ENCODE data around the gene OR2D3.
"Not testable (repeated sequence)": the region's sequence is repeated elsewhere in the genome, so short reads cannot be mapped to it uniquely, and the experiment has no call there.

The OR2D3 gene

GRCh38 chr11:6920702-6921101 is at the start of gene OR2D3:
TSS of gene OR2D3 (plus strand) at chr11:6921002. CDS start at chr11:6921002, 0 bp downstream.
- DNase-seq: no peak

- no peak for DNase-seq
These were observed 49.5 kb upstream of the OR2D3 start for GRCh38 chr11:6871278-6871677.

- no peak for DNase-seq
These were observed 45.0 kb upstream of the OR2D3 start for GRCh38 chr11:6875761-6876160.

GRCh38 chr11:6876325-6876724 is 44.5 kb upstream of the OR2D3 start, which contains the start of gene OR10A4:
TSS of gene OR10A4 (plus strand) at chr11:6876625. CDS start at chr11:6876648, 23 bp downstream.
- DNase-seq: no peak

GRCh38 chr11:6876914-6877313 is 43.9 kb upstream of the OR2D3 start:
- no peak for DNase-seq

GRCh38 chr11:6882751-6883150 is 38.1 kb upstream of the OR2D3 start:
- no peak for DNase-seq

GRCh38 chr11:6887711-6888110 is 33.1 kb upstream of the OR2D3 start:
- not testable (repeated sequence) for DNase-seq

GRCh38 chr11:6888830-6889229 is 32.0 kb upstream of the OR2D3 start:
- DNase-seq: no peak

- no peak for DNase-seq
These were observed 31.0 kb upstream of the OR2D3 start for GRCh38 chr11:6889835-6890234.

- DNase-seq: no peak
These were observed 28.4 kb upstream of the OR2D3 start, which contains the start of gene OR2D2 for GRCh38 chr11:6892400-6892799. TSS of gene OR2D2 (minus strand) at chr11:6892500. CDS start at chr11:6892500, 0 bp downstream.

GRCh38 chr11:6894097-6894496 is 26.7 kb upstream of the OR2D3 start:
- no peak for DNase-seq

- no peak for DNase-seq
These were observed 25.8 kb upstream of the OR2D3 start for GRCh38 chr11:6895010-6895409.

GRCh38 chr11:6898911-6899310 is 21.9 kb upstream of the OR2D3 start:
- no peak for DNase-seq

- DNase-seq: no peak
These were observed 20.3 kb upstream of the OR2D3 start for GRCh38 chr11:6900327-6900999.

GRCh38 chr11:6904804-6905203 is 16.0 kb upstream of the OR2D3 start:
- DNase-seq: not testable (repeated sequence)

GRCh38 chr11:6911378-6911777 is 9.4 kb upstream of the OR2D3 start:
- DNase-seq: no peak

GRCh38 chr11:6911948-6912347 is 8.9 kb upstream of the OR2D3 start:
- DNase-seq: no peak

- no peak for DNase-seq
These were observed 1.1 kb upstream of the OR2D3 start for GRCh38 chr11:6919698-6920097.

GRCh38 chr11:6925007-6925577 is 4.3 kb downstream of the OR2D3 start:
- no peak for DNase-seq

- DNase-seq: no peak
These were observed 4.9 kb downstream of the OR2D3 start for GRCh38 chr11:6925636-6926207.

- no peak for DNase-seq
These were observed 5.6 kb downstream of the OR2D3 start, which contains the start of gene ZNF215 for GRCh38 chr11:6926208-6927029. TSS of gene ZNF215 (plus strand) at chr11:6926426. CDS start at chr11:6932273, 5,847 bp downstream.

GRCh38 chr11:6927030-6927617 is 6.3 kb downstream of the OR2D3 start:
- no peak for DNase-seq

GRCh38 chr11:6928916-6929315 is 8.1 kb downstream of the OR2D3 start:
- DNase-seq: no peak

Data from activated CD4-positive, alpha-beta T cell treated with anti-CD3 and anti-CD28 coated beads, Interleukin-2, amount 50 U/mL, for 4 hours (primary cell).